Measurements from ENCODE around the gene CAMK1D. TPM values are rescaled to one million over a fixed set of nuclear protein-coding genes. Genes with fewer than 3 reads are reported as not detected.

CAMK1D gene
- total RNA-seq, 2 donors from 2014 or later, result 4.5 to 7.8 TPM

- DNase-seq, result no peak
- Histone ChIP-seq H3K36me3 (ENCODE audit: control insufficient read depth, insufficient read depth, low read length) (no peaks in the 10 kb centered on the region), H3K4me3 (ENCODE audit: low read length) (no peak overlapping the region), H3K27ac (ENCODE audit: low read depth, low read length) (no peak overlapping the region), H3K4me1 (ENCODE audit: control insufficient read depth, insufficient read depth, low read length) (peaks cover 4% of the 10 kb centered on the region), H3K9ac (ENCODE audit: extremely low read depth, low read length, poor library complexity, severe bottlenecking) (no peak overlapping the region), H3K9me3 (ENCODE audit: control insufficient read depth, low read length) (no peaks in the 10 kb centered on the region), H3K27me3 (ENCODE audit: control insufficient read depth, insufficient read depth, low read length, poor library complexity, severe bottlenecking) (no peaks in the 10 kb centered on the region)
- Mint-ChIP-seq H3K4me3 (no peak overlapping the region), H3K9me3 (no peaks in the 10 kb centered on the region), H3K27ac (no peak overlapping the region), H3K36me3 (ENCODE audit: low read depth) (no peaks in the 10 kb centered on the region), H3K27me3 (ENCODE audit: insufficient read depth) (no peaks in the 10 kb centered on the region), H3K4me1 (peaks cover 5% of the 10 kb centered on the region)
- WGBS, 2 experiments (ENCODE audit: insufficient coverage in 1 of 2, insufficient read length in 1 of 2), result 85 to 91% methylated on average over 7 to 14 of the region's 15 CpGs
- TF ChIP-seq CTCF (conservative IDR thresholded peaks at IDR 0.05), result no peak
These were observed 268.1 kb downstream of the CAMK1D start for GRCh38 chr10:12617191-12618175.

- TF ChIP-seq CTCF (conservative IDR thresholded peaks at IDR 0.05), result no peak
- H3K4me1 Mint-ChIP-seq, result no peaks in the 10 kb centered on the region
- H3K4me3 Mint-ChIP-seq, result no peak overlapping the region
- H3K27me3 Mint-ChIP-seq (ENCODE audit: insufficient read depth), result no peaks in the 10 kb centered on the region
- WGBS, 2 experiments (ENCODE audit: insufficient coverage in 1 of 2, insufficient read length in 1 of 2), result 80 to 85% methylated on average over 1 to 5 of the region's 5 CpGs
- Histone ChIP-seq H3K4me1 (ENCODE audit: control insufficient read depth, insufficient read depth, low read length) (no peaks in the 10 kb centered on the region), H3K9ac (ENCODE audit: extremely low read depth, low read length, poor library complexity, severe bottlenecking) (no peak overlapping the region), H3K27ac (ENCODE audit: low read depth, low read length) (no peak overlapping the region), H3K9me3 (ENCODE audit: control insufficient read depth, low read length) (no peaks in the 10 kb centered on the region), H3K36me3 (ENCODE audit: control insufficient read depth, insufficient read depth, low read length) (no peaks in the 10 kb centered on the region), H3K4me3 (ENCODE audit: low read length) (no peak overlapping the region), H3K27me3 (ENCODE audit: control insufficient read depth, insufficient read depth, low read length, poor library complexity, severe bottlenecking) (no peaks in the 10 kb centered on the region)
- no peaks in the 10 kb centered on the region for H3K36me3 Mint-ChIP-seq (ENCODE audit: low read depth)
- no peak for DNase-seq
- peaks cover 3% of the 10 kb centered on the region for H3K9me3 Mint-ChIP-seq
- H3K27ac Mint-ChIP-seq, result no peak overlapping the region
These were observed 272.7 kb downstream of the CAMK1D start for GRCh38 chr10:12622016-12622415.

GRCh38 chr10:12622691-12623090 lies 273.3 kb downstream of the CAMK1D start:
- Histone ChIP-seq H3K4me1 (ENCODE audit: control insufficient read depth, insufficient read depth, low read length) (no peaks in the 10 kb centered on the region), H3K9ac (ENCODE audit: extremely low read depth, low read length, poor library complexity, severe bottlenecking) (no peak overlapping the region), H3K27ac (ENCODE audit: low read depth, low read length) (no peak overlapping the region), H3K36me3 (ENCODE audit: control insufficient read depth, insufficient read depth, low read length) (no peaks in the 10 kb centered on the region), H3K9me3 (ENCODE audit: control insufficient read depth, low read length) (no peaks in the 10 kb centered on the region), H3K4me3 (ENCODE audit: low read length) (no peak overlapping the region), H3K27me3 (ENCODE audit: control insufficient read depth, insufficient read depth, low read length, poor library complexity, severe bottlenecking) (no peaks in the 10 kb centered on the region)
- Mint-ChIP-seq H3K4me1 (no peaks in the 10 kb centered on the region), H3K36me3 (ENCODE audit: low read depth) (no peaks in the 10 kb centered on the region), H3K27me3 (ENCODE audit: insufficient read depth) (no peaks in the 10 kb centered on the region), H3K9me3 (peaks cover 3% of the 10 kb centered on the region), H3K27ac (no peak overlapping the region), H3K4me3 (no peak overlapping the region)
- DNase-seq, result no peak
- TF ChIP-seq CTCF (conservative IDR thresholded peaks at IDR 0.05), result no peak
- 91 to 92% methylated on average over 10 to 11 of the region's 11 CpGs for WGBS, 2 experiments (ENCODE audit: insufficient coverage in 1 of 2, insufficient read length in 1 of 2)

Data from endodermal cell (in vitro differentiated cells).